Neural cell (in vitro differentiated cells): ENCODE measurements around the gene PSMD13. TPM values are rescaled to one million over a fixed set of nuclear protein-coding genes. Genes with fewer than 3 reads are reported as not detected.

Source experiments
- H2AFZ ChIP-seq: fragments of 200-600, 300-800 bp; sonication (generic), shearing (Covaris generic); 2 replicates; pipeline ENCODE4 v1.6.0; 2014; ENCODE audit warnings: low read depth, mild to moderate bottlenecking, antibody characterized with exemption, low read length, moderate library complexity
- H3F3A ChIP-seq: fragments of 200-600 bp; shearing (Covaris generic); 2 replicates; pipeline ENCODE4 v1.6.1; 2016; ENCODE audit warnings: mild to moderate bottlenecking, moderate library complexity, mixed read lengths, antibody characterized with exemption, low read length; ENCODE audit not compliant: insufficient read depth, poor library complexity, severe bottlenecking
- H3K27ac ChIP-seq: fragments of 200-600, 300-800 bp; sonication (generic), shearing (Covaris generic); 2 replicates; pipeline ENCODE4 v1.5.1; 2014; ENCODE audit warnings: mild to moderate bottlenecking, low read length, moderate library complexity
- H3K27me3 ChIP-seq: fragments of 300-800, 200-600 bp; sonication (generic), shearing (Covaris generic); 2 replicates; pipeline ENCODE4 v1.6.0; 2014; ENCODE audit warnings: mild to moderate bottlenecking, low read depth, low read length, moderate library complexity; ENCODE audit not compliant: insufficient read depth
- H3K36me3 ChIP-seq: fragments of 300-800, 200-600 bp; sonication (generic), shearing (Covaris generic); 2 replicates; pipeline ENCODE4 v1.5.1; 2014; ENCODE audit warnings: mild to moderate bottlenecking, antibody characterized with exemption, low read length, moderate library complexity; ENCODE audit not compliant: insufficient read depth
- H3K4me2 ChIP-seq: fragments of 300-800, 200-600 bp; sonication (generic), shearing (Covaris generic); 2 replicates; pipeline ENCODE4 v1.6.0; 2014; ENCODE audit warnings: mild to moderate bottlenecking, low read length
- H3K4me3 ChIP-seq: fragments of 300-800, 200-600 bp; sonication (generic), shearing (Covaris generic); 2 replicates; pipeline ENCODE4 v1.5.1; 2014; ENCODE audit warnings: mild to moderate bottlenecking, low read length, moderate library complexity
- H3K79me2 ChIP-seq: fragments of 200-600 bp; shearing (Covaris generic); replicated peaks from 2 replicates; pipeline ENCODE4 v1.6.0; 2014; ENCODE audit warnings: mild to moderate bottlenecking, low read length, moderate library complexity; ENCODE audit not compliant: insufficient read depth
- H3K9ac ChIP-seq: fragments of 300-800, 200-600 bp; sonication (generic), shearing (Covaris generic); 2 replicates; pipeline ENCODE4 v1.6.1; 2016; ENCODE audit warnings: mild to moderate bottlenecking, low read length, mixed read lengths
- H3K9me2 ChIP-seq: fragments of 200-600 bp; shearing (Covaris generic); 2 replicates; pipeline ENCODE4 v1.6.1; 2016; ENCODE audit warnings: mild to moderate bottlenecking, low read length, mixed read lengths; ENCODE audit not compliant: insufficient read depth
- H3K9me3 ChIP-seq: fragments of 200-600, 300-800 bp; sonication (generic), shearing (Covaris generic); 2 replicates; pipeline ENCODE4 v1.6.1; 2016; ENCODE audit warnings: mild to moderate bottlenecking, mixed run types, low read length, moderate library complexity, mixed read lengths
- H4K20me1 ChIP-seq: fragments of 200-600 bp; shearing (Covaris generic); 2 replicates; pipeline ENCODE4 v1.6.1; 2016; ENCODE audit warnings: mild to moderate bottlenecking, mixed run types; ENCODE audit not compliant: insufficient read depth
- EP300 ChIP-seq: fragments of 450-650 bp; conservative IDR thresholded peaks from 2 replicates; pipeline ENCODE4 v1.6.1; 2014; ENCODE audit warnings: antibody characterized with exemption, mild to moderate bottlenecking, moderate library complexity; ENCODE audit not compliant: poor library complexity, severe bottlenecking
- EZH2 ChIP-seq: fragments of 200-600, 300-800 bp; shearing (Covaris generic), sonication (generic); IDR thresholded peaks from 2 replicates; pipeline ENCODE4 v1.6.1; 2014; ENCODE audit warnings: antibody characterized with exemption, low read length, borderline replicate concordance, mild to moderate bottlenecking; ENCODE audit not compliant: insufficient read depth, poor library complexity, severe bottlenecking
- MXI1 ChIP-seq: fragments of 450-650 bp; conservative IDR thresholded peaks from 2 replicates; pipeline ENCODE4 v1.6.1; 2014; ENCODE audit warnings: antibody characterized with exemption, mild to moderate bottlenecking; ENCODE audit not compliant: poor library complexity, severe bottlenecking
- POLR2AphosphoS5 ChIP-seq: IDR thresholded peaks from 2 replicates; pipeline ENCODE4 v1.6.1; 2012
- RAD21 ChIP-seq: fragments of 450-650 bp; conservative IDR thresholded peaks from 2 replicates; pipeline ENCODE4 v1.6.1; 2014; ENCODE audit warnings: antibody characterized with exemption, mild to moderate bottlenecking, moderate library complexity
- REST ChIP-seq: IDR thresholded peaks from 2 replicates; pipeline ENCODE4 v1.6.1; 2012; ENCODE audit warnings: borderline replicate concordance
- SMC3 ChIP-seq: fragments of 450-650 bp; conservative IDR thresholded peaks from 2 replicates; pipeline ENCODE4 v1.6.1; 2014; ENCODE audit warnings: antibody characterized with exemption, mild to moderate bottlenecking, moderate library complexity; ENCODE audit not compliant: poor library complexity
- TAF1 ChIP-seq: IDR thresholded peaks from 2 replicates; pipeline ENCODE4 v1.6.1; 2012; ENCODE audit warnings: low read depth
- polyA plus RNA-seq: library from polyadenylated mRNA; depleted of rRNA; stranded (reverse); fragments of >200 nt; gene quantifications from 2 replicates; pipeline ENCODE4 v1.2.3, GENCODE V29; 2014
- TF ChIP-seq, protein P1 (sequence below): fragments of 450-650 bp; IDR thresholded peaks from 2 replicates; pipeline ENCODE4 v1.5.1; 2014; ENCODE audit warnings: antibody characterized with exemption, mild to moderate bottlenecking, moderate library complexity; ENCODE audit not compliant: poor library complexity, severe bottlenecking

Gene PSMD13
- polyA plus RNA-seq, 1 donor from 2014 or later: 183 TPM

DNA sequence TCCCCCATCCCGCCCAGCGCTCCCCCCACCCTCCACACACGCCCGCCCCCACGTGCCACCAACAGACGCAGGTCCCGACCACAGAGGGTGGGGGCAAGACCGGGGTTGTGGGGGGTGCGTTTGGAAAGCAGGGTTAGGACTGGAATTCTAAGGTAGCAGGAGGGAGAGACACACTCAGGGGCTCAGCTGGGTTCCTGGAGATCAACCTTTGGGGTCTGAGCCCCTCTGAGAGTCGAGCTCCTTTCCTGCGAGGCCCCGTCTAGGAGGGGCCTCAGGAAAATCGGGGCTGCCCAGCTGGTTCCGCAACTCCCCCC is 52.6 kb downstream of the PSMD13 start:
- Histone ChIP-seq H3K36me3 (no peaks in the 10 kb centered on the region), H3K9me3 (no peaks in the 10 kb centered on the region), H3K9ac (no peak overlapping the region), H3K27me3 (peaks cover 19% of the 10 kb centered on the region), H3K27ac (no peak overlapping the region), H3K4me2 (no peak overlapping the region), H4K20me1 (no peaks in the 10 kb centered on the region), H2AFZ (no peak overlapping the region), H3F3A (no peaks in the 10 kb centered on the region), H3K4me3 (no peak overlapping the region), H3K9me2 (no peaks in the 10 kb centered on the region), H3K79me2 (no peaks in the 10 kb centered on the region)
- TF ChIP-seq POLR2AphosphoS5: no peak

- H3K36me3 ChIP-seq: no peaks in the 10 kb centered on the region
- H3K9ac ChIP-seq: no peak overlapping the region
- H3K9me3 ChIP-seq: no peaks in the 10 kb centered on the region
- no peak overlapping the region for H3K4me3 ChIP-seq
- no peaks in the 10 kb centered on the region for H4K20me1 ChIP-seq
- H2AFZ ChIP-seq: no peak overlapping the region
- no peak overlapping the region for H3K4me2 ChIP-seq
- H3K79me2 ChIP-seq: no peaks in the 10 kb centered on the region
- no peak for TF ChIP-seq SMC3
- no peak for TF ChIP-seq RAD21
- TF ChIP-seq EP300: no peak
- TF ChIP-seq EZH2: no peak
- TF ChIP-seq REST: no peak
- TF ChIP-seq, protein P1, sequence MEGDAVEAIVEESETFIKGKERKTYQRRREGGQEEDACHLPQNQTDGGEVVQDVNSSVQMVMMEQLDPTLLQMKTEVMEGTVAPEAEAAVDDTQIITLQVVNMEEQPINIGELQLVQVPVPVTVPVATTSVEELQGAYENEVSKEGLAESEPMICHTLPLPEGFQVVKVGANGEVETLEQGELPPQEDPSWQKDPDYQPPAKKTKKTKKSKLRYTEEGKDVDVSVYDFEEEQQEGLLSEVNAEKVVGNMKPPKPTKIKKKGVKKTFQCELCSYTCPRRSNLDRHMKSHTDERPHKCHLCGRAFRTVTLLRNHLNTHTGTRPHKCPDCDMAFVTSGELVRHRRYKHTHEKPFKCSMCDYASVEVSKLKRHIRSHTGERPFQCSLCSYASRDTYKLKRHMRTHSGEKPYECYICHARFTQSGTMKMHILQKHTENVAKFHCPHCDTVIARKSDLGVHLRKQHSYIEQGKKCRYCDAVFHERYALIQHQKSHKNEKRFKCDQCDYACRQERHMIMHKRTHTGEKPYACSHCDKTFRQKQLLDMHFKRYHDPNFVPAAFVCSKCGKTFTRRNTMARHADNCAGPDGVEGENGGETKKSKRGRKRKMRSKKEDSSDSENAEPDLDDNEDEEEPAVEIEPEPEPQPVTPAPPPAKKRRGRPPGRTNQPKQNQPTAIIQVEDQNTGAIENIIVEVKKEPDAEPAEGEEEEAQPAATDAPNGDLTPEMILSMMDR: no peak
- no peak for TF ChIP-seq POLR2AphosphoS5
- TF ChIP-seq MXI1: no peak
- no peak for TF ChIP-seq TAF1
- no peaks in the 10 kb centered on the region for H3F3A ChIP-seq
- H3K27me3 ChIP-seq: peaks cover 19% of the 10 kb centered on the region
- H3K9me2 ChIP-seq: no peaks in the 10 kb centered on the region
- H3K27ac ChIP-seq: no peak overlapping the region
Observed at GRCh38 chr11:289712-290620, 53.2 kb downstream of the PSMD13 start.
